ENCODE measurements around the gene SLC12A8.

Gene SLC12A8

GRCh38 chr3:125069968-125070745 lies 142.4 kb downstream of the SLC12A8 start:
- DNase-seq: no peak

GRCh38 chr3:125069452-125069851 lies 143.1 kb downstream of the SLC12A8 start:
- DNase-seq: no peak

DNA sequence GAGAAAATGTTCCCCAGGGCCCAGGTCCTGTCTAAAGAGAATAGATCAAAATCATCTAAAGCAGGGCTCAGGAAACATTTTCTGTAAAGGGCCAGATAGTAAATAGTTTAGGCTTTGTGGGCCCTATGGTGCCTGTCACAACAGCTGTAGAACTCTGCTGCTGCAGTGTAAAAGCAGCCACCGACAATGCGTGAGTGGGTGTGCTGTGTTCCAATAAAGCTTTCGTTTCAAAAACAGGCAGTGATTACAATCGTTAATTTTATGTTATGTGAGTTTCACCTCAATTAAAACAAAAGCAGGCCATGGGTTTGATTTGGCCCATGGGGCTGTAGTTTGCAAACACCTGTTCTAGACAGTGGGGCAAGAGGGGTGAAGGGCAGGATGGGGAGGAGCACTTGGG lies 144.3 kb downstream of the SLC12A8 start:
- DNase-seq: no peak

DNA sequence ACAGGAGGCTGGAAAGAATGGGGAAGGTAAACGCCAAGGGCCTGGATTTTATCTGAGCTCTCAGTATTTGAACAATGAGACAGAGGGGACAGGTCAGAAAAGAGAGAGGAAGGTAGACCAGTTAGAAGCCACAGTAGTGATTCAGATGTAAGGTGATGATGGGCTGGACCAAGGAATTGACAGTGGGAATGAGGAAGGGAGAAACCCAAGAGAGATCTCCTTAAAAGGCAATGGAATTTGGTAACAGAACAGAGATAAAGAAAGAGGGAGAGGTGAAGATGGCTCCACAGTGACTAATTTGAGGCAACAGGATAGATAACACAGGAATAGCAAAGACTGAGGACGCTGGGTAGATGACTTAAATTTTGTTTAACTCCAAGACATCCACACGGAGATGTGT lies 145.3 kb downstream of the SLC12A8 start:
- no peak for DNase-seq

DNA sequence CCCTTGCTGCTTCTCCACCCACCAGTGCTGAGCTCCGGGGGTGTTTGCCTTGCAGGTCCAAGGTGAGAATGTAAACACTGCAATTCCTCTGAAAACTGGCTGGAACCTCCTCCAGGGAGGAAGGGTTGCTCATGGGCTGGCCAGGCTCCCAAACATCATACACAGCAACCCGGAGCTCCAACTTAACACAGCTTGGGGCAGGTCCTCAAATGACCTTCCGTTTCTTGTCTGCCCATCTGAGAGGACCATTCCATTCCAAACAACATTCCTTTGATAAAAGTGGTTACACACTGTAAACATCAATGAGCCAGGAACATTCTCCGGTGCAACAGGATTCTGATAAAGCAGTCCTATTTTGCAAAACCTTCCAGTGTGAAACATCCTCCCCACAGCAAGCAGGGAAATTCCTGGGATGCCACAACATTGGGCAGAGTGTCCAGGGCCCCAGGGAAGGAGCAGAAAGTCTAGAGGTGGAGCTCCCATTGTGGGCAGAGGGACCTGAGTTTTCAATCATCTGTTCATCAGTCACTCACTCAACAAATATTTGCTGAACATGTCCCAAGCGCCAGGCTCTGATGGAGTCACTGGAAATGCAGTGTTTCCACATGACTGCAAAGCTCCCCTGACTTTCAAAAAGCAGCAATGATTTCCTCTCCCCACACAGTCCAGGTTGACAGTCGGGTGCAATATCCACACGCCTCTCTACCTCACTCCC lies 149.5 kb downstream of the SLC12A8 start:
- DNase-seq: no peak

- no peak for DNase-seq
Observed at GRCh38 chr3:125061646-125062045, 150.9 kb downstream of the SLC12A8 start.

DNA sequence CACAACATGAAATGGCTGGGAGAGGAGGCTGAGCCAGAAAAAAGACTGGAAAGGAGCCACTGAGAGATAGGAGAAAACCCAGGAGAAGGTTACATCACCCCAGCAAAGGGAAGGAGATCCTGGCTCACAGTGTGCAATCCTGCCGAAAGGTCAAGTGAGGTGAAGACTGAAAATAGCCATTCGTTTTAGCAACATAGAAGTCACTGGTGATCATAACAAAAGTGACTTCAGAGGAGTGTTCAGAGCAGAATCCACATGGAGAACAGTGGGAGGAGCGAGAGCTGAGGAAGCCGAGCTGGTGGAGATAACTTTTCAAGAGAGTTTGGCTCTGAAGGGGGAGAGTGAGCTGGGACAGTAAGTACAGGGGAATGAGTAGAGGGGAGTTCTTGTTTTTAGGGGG lies 151.4 kb downstream of the SLC12A8 start:
- DNase-seq: peak; percentile 52

DNA sequence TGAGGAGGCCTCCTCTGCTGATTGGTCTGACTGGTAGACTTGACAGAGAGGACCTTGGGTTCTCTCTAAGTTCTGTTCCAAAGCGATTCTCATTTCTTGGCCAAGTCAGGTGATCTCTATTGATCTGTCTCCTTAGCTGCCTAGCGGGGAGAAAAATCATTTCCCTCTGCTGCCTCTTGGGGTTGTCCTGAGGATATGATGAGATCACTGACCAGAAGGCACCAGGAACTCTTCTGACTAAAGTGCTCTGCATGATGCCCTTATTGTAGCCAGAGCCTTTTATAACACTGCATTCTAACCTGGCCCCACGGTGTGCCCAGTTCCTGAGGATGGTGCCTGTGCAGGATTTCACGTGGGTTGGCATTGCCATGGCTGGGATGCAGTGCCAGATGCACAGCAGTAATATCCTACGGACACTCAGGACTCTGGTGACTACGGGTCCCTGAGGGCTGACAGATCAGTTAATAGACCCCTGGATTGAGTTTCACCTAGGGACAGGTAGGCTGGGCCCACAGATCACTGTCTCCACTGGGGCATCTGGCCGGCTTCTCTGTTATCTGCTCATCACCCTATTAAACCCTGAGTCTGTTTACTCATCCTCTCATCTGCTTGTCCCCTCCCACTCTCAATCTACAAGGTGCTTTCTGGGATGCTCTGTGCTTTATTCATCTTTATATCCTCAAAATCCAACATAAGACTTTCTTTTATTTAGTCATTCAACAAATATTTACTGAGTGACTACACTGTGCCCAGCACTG lies 152.9 kb downstream of the SLC12A8 start:
- DNase-seq: no peak

DNA sequence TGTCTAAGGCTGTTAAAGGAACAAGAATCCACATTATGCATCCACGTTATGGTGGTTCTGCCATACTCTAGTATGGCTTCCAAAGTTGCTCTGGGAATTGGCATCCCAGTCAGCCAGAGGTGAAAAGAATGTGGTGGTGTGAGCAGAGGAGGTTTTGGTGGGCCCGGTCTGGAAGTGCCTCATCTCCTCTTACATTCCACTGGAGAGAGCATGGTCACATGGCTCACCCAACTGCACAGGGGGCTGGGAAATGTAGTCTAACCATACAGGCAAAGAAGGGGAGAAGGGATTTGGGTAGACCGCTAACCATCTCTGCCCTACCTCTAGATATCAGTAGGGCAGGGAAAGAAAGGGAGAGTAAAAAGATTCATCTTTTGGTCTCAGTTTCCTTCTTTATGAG lies 153.6 kb downstream of the SLC12A8 start:
- no peak for DNase-seq

GRCh38 chr3:125058529-125058928 lies 154.0 kb downstream of the SLC12A8 start:
- no peak for DNase-seq

DNA sequence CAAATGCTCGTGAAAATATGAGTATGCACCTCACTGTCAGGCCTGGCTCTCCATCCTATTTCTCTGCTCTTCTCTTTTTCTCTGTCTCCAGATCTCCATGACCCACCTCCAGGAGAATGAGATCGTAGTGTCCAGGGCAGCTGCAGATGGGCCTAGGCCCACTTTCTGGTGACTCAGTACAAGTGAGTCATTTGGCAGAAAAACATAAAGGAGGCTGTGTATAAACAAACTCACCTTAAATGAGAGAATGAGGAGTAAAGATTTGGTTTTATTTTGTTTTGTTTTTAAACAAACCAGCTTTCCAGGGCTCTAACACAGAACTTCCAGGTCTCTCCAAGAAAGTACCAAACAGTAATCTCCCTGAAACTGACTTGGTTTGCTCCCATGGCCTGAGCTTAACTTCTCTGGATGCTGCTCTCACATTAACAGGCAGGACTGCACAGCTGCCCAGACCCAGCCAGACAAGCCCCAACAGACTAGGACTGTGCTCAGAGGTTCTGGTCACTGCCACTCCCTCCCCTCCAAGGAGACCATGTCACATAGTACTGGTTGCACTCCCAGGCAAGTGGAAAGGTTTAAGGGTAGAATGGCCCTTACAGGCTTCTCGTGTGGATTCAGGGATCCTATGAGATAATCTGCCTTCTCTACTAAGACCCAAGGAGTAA lies 155.2 kb downstream of the SLC12A8 start:
- DNase-seq: no peak

- peak; percentile 91 for DNase-seq
Observed at GRCh38 chr3:125055913-125056745, 156.4 kb downstream of the SLC12A8 start, which contains the start of gene HEG1. TSS of gene HEG1 (minus strand) at chr3:125055997. CDS start at chr3:125055890, 107 bp downstream.

GRCh38 chr3:125055331-125055912 lies 157.1 kb downstream of the SLC12A8 start:
- DNase-seq: peak; percentile 57

DNA sequence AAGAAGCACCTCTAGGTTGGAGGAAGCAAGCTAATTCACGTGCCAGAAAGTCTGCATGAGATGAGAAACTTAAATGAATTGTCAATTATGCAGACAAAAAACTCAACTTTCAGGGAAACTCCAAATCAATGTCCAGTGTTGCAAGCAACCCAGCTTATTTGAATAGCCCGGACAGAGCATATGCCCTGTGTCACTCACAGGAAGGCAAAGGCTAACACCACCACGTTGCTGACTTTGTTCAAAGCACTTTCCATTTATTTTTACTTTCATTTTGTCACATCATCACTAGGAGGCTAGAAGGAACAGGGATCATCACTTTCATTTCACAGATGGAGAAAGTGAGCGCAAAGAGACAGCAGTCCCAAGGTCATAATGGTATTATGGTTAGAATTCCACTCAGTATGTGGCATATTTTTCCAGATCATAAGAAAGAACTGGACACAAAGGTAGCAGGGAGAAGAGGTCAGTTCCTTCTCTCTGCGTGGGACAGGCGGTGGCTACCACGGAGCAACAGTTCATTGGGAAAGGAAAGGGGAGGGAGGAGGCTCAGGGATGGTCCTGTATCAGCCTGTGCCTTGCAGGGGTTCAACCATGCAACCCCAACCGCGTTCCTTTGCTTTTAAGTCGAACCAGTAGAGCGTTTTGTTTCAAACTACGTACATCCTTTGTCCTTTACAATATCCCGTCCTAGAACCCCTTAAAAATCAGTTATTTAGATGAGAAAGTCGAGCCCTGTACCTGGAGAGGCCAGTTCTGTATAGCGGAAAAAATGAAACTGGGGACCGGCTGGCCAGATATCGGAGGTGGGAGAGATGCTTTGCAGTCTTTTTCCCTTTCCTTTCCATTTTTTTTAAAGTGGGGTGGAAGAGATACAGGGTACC lies 157.9 kb downstream of the SLC12A8 start:
- DNase-seq: peak; percentile 46

DNA sequence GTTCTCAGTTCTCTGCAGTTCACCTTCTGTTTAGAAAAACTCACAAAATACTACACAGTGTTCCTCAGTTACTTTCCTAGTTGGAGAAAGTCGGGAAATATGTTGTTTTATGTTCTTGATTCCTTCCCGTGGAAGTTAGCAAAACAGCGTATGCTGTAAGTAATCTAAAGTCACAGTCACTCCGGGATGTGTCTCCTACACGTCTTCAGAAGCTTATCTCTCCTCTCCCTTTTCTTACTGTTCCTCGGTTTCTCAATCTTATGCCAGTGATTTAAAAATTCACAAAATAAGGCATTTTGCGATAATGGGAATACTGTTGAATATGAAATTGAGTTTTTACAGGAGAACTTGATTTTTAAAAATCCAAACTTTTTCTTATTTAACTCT lies 158.5 kb downstream of the SLC12A8 start:
- DNase-seq: no peak

- no peak for DNase-seq
Observed at GRCh38 chr3:125053304-125053699, 159.2 kb downstream of the SLC12A8 start.

DNA sequence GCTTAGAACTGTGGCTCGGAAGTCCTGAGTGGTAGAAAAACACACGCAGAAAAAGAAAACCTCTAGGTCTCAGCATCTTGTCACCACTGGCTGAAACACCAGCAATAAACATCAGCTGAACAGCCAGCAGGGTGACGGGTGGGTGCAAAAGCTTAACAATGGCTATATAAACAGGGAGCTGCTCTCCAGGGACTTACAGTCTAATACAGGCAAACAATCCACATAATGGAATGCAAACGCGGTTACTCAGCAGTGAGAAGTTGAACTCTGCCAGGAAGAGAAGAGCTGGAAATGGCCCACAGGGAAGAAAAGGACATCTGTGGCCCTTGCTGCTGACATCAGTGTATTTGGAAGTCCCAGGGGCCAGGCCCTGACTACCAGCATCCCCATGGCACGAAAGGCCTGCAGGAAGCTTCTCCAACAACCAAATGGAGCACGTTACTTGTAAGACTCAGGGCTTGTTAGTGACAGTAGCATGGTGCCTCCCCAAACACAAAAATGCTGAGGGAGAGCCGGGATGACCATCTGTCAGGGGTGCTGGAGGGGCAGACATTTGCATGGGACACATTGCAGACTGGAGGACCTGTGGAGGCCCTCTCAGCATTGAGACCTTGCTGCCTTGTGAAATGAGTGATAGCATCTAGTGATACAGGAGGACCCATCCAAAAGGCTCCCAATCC lies 159.8 kb downstream of the SLC12A8 start:
- peak; percentile 35 for DNase-seq

DNA sequence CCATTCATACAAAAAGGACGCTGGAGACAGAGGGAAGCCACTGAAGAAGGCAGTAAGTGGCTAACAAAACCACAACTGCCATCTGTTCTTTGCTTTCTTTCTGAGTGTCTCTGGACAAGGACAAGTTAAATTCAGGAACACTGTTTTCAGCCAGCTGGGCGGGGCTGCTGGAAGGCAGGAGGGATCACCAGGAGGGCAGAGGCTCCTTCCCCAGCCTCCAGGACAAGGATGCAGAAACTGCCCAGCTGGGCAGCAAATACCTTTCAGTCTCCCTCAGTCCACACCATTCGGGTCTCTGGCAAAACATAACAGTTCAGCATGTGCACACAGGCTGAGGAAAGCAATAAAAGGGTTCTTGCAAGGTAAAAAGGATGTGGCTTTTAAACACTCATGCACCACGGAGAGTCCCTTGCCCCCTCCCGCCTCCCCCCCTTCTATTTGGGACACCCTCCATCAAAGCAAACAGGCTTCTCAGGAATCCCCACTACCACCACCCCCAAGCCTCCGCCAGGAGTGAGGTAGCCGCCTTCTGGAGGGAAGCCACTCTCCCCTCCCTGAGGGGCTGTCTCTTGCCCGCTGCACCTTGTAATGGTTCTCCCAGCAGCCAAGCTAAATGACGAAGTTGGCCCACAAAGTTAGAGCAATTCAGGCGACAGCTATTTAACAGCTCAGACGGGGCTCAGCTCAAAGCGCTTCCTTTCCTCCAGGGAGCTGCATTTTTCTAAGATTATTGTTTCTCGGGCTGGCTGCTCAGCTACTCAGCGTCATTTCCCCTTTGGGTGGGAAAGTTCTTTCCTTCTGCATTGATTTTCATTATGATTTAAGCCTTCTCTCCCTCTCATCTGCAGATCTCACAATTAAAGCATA lies 160.6 kb downstream of the SLC12A8 start:
- peak; percentile 75 for DNase-seq

DNA sequence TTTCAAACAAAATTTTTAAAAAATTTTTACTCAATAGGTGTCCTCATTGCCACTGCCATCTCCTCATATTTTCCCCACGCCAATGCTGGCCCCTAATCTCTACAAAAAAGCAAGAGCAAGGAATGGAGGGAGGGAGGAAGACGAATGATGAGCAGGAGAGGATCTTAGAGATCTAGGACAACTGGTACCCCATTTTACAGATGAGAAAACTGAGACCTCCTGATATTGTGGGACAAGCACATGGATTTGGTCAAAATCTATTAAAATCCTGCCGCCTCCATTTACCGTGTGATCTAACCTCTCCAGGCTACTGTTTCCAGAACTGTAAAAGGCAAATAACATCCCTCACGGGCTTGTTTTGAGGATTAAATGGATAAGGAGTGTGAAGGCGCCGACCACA lies 161.3 kb downstream of the SLC12A8 start:
- no peak for DNase-seq
